Measurements from ENCODE around the gene CLSTN1. TPM values are rescaled to one million over a fixed set of nuclear protein-coding genes. Genes with fewer than 3 reads are reported as not detected.

The CLSTN1 gene
- total RNA-seq, 1 donor from 2014 or later: 136 TPM

DNA sequence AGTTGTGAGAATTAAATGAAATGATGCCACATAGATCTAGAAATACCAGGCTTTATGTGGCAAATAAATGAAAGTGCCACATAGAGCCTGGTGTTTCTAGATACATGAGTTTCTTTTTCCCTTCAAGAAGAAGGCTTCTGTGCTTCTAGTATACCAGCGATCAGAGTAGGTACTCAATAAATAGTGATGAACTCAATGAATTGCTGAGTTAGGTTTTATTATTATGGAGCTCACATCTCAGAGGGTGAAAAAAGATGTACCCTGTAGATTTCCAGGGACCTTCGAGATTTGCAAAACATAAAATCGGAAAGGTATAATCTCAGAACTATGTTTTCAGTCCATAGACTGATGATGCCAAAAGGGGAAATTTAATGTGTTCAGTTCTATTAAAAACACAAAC is 2.3 kb upstream of the CLSTN1 start:
- Mint-ChIP-seq H3K27ac (peak overlapping the region; percentile 98), H3K4me3 (peak overlapping the region; percentile 84)

DNA sequence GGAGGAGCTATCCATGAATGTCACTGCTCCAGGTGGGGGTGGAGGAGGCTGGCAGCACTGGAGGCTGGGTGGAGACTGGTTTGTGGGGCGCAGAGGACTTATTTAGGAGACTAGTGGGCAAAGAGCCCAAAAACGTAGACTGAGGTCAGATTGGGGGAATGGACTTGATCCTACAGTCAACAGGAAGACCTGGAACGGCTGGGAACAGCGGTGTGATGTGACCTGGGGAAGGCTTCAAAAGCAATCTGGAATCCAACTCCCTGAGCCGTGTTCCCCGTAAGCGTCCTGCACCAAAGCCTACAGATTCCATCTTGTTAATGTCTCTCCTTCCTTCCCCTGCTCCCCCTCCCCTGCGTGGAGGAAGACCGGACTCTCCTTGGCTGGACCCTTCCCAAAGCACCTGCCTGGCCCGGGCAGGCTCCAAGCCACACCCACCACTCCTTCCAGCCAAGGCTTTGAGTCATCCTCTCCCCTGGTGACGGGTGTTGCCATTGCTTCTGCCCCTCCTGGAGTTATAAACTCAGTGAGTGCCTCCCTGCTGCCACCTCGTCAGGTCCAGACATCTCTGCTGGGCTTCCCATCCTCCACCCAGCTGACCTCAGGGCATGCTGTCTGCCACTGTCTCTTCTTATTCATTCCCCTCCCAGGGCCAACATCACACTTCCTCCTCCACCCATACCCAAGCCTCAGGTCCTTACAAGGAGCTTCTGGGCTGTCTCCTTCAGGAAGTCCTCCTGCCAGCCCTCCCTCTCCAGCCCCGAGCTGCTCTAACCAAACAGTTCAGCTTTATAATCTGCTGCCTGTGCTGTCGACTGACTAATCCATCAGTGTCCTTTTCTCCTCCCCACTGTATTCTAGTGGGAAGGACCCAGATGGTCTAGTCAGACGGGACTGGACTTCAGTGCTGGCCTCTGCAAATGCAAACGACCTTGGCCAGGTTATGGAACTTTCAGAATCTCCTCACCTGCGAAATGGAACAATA is 1.6 kb upstream of the CLSTN1 start:
- peaks cover 35% of the 10 kb centered on the region for H3K4me1 Mint-ChIP-seq (ENCODE audit: unreplicated experiment)
- DNase-seq (ENCODE audit: extremely low spot score, unreplicated experiment): no peak
- H3K27ac Mint-ChIP-seq: peak overlapping the region; percentile 98
- peaks cover 4% of the 10 kb centered on the region for H3K36me3 Mint-ChIP-seq
- peak overlapping the region; percentile 84 for H3K4me3 Mint-ChIP-seq
- TF ChIP-seq, protein P1, sequence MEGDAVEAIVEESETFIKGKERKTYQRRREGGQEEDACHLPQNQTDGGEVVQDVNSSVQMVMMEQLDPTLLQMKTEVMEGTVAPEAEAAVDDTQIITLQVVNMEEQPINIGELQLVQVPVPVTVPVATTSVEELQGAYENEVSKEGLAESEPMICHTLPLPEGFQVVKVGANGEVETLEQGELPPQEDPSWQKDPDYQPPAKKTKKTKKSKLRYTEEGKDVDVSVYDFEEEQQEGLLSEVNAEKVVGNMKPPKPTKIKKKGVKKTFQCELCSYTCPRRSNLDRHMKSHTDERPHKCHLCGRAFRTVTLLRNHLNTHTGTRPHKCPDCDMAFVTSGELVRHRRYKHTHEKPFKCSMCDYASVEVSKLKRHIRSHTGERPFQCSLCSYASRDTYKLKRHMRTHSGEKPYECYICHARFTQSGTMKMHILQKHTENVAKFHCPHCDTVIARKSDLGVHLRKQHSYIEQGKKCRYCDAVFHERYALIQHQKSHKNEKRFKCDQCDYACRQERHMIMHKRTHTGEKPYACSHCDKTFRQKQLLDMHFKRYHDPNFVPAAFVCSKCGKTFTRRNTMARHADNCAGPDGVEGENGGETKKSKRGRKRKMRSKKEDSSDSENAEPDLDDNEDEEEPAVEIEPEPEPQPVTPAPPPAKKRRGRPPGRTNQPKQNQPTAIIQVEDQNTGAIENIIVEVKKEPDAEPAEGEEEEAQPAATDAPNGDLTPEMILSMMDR (conservative IDR thresholded peaks at IDR 0.05): no peak
- peaks cover 23% of the 10 kb centered on the region for H3K27me3 Mint-ChIP-seq
- H3K9me3 Mint-ChIP-seq: no peaks in the 10 kb centered on the region

More for the DNA sequence above, 2.3 kb upstream of the CLSTN1 start:
- DNase-seq (ENCODE audit: extremely low spot score, unreplicated experiment): no peak
- Mint-ChIP-seq H3K36me3 (no peaks in the 10 kb centered on the region), H3K9me3 (no peaks in the 10 kb centered on the region), H3K27me3 (peaks cover 23% of the 10 kb centered on the region), H3K4me1 (ENCODE audit: unreplicated experiment) (peaks cover 29% of the 10 kb centered on the region)
- TF ChIP-seq, protein P1 (conservative IDR thresholded peaks at IDR 0.05): no peak

DNA sequence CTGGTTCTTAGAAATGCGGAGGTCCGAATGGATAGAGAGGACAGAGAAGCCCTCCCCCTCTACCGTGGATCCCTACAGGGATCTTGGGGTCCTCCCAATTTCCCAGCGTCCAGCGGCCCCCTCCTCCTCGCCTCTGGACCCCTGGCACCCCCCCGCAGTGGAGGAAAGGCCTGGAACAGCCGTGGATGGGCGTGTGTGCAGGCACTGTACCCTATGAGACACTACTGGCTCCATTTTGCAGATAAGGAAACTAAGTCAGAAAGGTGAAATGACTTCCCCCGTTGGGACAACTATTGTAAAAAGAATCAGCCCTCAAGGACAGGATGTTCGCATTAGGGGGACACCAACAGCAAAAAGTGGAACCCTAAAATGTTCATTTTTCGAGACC is 931 bp upstream of the CLSTN1 start:
- DNase-seq (ENCODE audit: extremely low spot score, unreplicated experiment): no peak
- peaks cover 4% of the 10 kb centered on the region for H3K36me3 Mint-ChIP-seq
- TF ChIP-seq, protein P1 (conservative IDR thresholded peaks at IDR 0.05): no peak
- no peaks in the 10 kb centered on the region for H3K9me3 Mint-ChIP-seq
- H3K27me3 Mint-ChIP-seq: peaks cover 23% of the 10 kb centered on the region
- peaks cover 35% of the 10 kb centered on the region for H3K4me1 Mint-ChIP-seq (ENCODE audit: unreplicated experiment)
- peak overlapping the region; percentile 98 for H3K27ac Mint-ChIP-seq
- H3K4me3 Mint-ChIP-seq: peak overlapping the region; percentile 84

DNA sequence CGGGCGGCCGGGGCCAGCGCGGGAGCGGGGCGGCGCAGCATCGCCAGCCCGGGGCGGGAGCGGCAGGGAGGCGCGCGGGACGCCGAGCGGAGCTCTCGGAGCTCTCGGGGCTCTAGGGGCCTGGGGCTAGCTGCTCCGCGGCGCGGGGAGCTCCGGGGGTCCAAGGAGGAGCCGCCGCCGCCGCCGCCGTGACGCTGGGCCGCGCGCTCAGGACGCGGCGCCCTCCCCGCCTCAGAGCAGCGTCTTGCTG is 147 bp downstream of the CLSTN1 start:
- TF ChIP-seq, protein P1 (conservative IDR thresholded peaks at IDR 0.05): no peak
- Mint-ChIP-seq H3K27me3 (peaks cover 23% of the 10 kb centered on the region), H3K4me1 (ENCODE audit: unreplicated experiment) (peaks cover 35% of the 10 kb centered on the region), H3K27ac (no peak overlapping the region), H3K36me3 (peaks cover 4% of the 10 kb centered on the region), H3K4me3 (peak overlapping the region; percentile 51), H3K9me3 (no peaks in the 10 kb centered on the region)
- DNase-seq (ENCODE audit: extremely low spot score, unreplicated experiment): no peak

DNA sequence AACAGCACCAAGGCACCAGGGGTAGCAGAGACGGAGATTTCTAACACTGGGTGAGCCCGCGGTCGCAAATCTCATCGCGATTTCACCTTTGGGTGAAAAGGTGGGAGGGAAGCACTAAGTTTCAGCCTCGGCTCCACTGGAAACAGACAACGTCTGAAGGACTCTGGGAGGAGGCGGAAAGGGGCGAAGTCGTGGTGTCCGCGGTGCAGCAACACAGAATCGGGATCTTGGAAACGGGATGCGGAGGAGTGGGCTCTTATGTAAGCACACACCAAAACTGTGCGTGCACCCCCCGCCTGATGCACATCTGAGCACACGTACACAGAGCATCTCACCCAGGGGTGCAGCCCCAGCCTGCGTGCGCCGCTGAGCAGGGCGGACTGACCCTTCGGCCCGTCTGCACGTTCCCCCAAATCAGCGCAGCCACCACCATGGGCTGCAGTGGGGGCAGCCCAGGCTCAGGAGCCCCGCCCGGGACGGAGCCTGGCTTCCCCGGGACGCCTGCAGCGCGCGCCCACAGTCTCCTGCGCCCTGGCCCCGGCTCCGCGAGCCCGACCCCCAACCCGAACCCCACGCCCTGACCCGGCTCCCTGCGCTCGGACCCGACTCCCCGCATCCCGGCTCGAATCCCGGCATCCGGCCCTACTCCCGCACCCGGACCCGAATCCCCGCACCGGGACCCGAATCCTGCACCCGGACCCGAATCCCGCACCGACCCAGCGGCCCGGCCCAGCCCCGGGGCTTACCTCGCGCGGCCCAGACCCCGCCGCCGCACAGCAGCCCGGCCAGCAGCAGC is 670 bp downstream of the CLSTN1 start:
- Mint-ChIP-seq H3K36me3 (peaks cover 4% of the 10 kb centered on the region), H3K27ac (peak overlapping the region; percentile 93), H3K27me3 (peaks cover 23% of the 10 kb centered on the region), H3K4me1 (ENCODE audit: unreplicated experiment) (peaks cover 35% of the 10 kb centered on the region), H3K4me3 (peak overlapping the region; percentile 98), H3K9me3 (no peaks in the 10 kb centered on the region)
- peak; percentile 74 for DNase-seq (ENCODE audit: extremely low spot score, unreplicated experiment)
- TF ChIP-seq, protein P1 (conservative IDR thresholded peaks at IDR 0.05): no peak
